Ascending aorta (tissue), 2 donors: ENCODE data around the gene SLC2A4RG. TPM values are rescaled to one million over a fixed set of nuclear protein-coding genes. Genes with fewer than 3 reads are reported as not detected.

Experiments
- DNase-seq, 2 donors: peaks; one replicate each; pipeline ENCODE4 v3.0.0-alpha.2; 2019; ENCODE audit warnings: low spot score in 2 of 2
- H3K27ac ChIP-seq, 2 donors: fragments of 200-600 bp; sonication (generic); one replicate each; pipeline ENCODE4 v1.5.1; 2016 to 2017; ENCODE audit warnings: mild to moderate bottlenecking in 1 of 2
- H3K27me3 ChIP-seq: fragments of 200-600 bp; sonication (generic); one replicate; pipeline ENCODE4 v1.5.1; 2017
- H3K36me3 ChIP-seq, 2 donors: fragments of 200-600 bp; sonication (generic); one replicate each; pipeline ENCODE4 v1.5.1; 2016
- H3K4me1 ChIP-seq, 2 donors: fragments of 200-600 bp; sonication (generic); one replicate each; pipeline ENCODE4 v1.5.1; 2016 to 2017; ENCODE audit warnings: mild to moderate bottlenecking in 1 of 2
- H3K4me3 ChIP-seq, 2 donors: fragments of 200-600 bp; sonication (generic); one replicate each; pipeline ENCODE4 v1.5.1; 2016 to 2017; ENCODE audit warnings: mild to moderate bottlenecking in 1 of 2
- H3K9me3 ChIP-seq, 2 donors: fragments of 200-600 bp; sonication (generic); one replicate each; pipeline ENCODE4 v1.5.1; 2016
- CTCF ChIP-seq, 3 experiments: fragments of 200-600 bp in 2 of 3; fragments of 450-650 bp in 1 of 3; sonication (generic) in 2 of 3; IDR thresholded peaks; one replicate each; pipeline ENCODE4 v1.5.1; 2016 to 2019; ENCODE audit warnings: antibody characterized with exemption in 3 of 3, mild to moderate bottlenecking in 1 of 3, moderate library complexity in 1 of 3
- intact Hi-C: fragments of 100-400 bp; cut with DNase I; formaldehyde crosslinking; loops from one replicate; pipeline ENCODE4 v1.15.1; 2023
- total RNA-seq: library from RNA; depleted of rRNA; stranded (reverse); fragments of >200 nt; gene quantifications from one replicate; pipeline ENCODE4 v1.1.0, GENCODE V29; 2016

Gene SLC2A4RG
- total RNA-seq, 1 donor from 2014 or later, result 114 TPM

GRCh38 chr20:63755933-63756647, 16.5 kb downstream of the SLC2A4RG start:
- Histone ChIP-seq H3K4me1 (no peaks in the 10 kb centered on the region), H3K4me3 (no peak overlapping the region), H3K27ac (no peak overlapping the region), H3K9me3 (no peaks in the 10 kb centered on the region), H3K27me3 (no peaks in the 10 kb centered on the region), H3K36me3 (no peaks in the 10 kb centered on the region)
- no peak for DNase-seq
- TF ChIP-seq CTCF (IDR thresholded peaks at IDR 0.05), result no peak
- intact Hi-C loops, result no loop called here

- no peak for DNase-seq
- intact Hi-C loops, result no loop called here
- TF ChIP-seq CTCF (IDR thresholded peaks at IDR 0.05), result no peak
Observed at GRCh38 chr20:63756648-63756991, 17.0 kb downstream of the SLC2A4RG start.

GRCh38 chr20:63758152-63758551, 18.6 kb downstream of the SLC2A4RG start:
- intact Hi-C loops, result no loop called here
- TF ChIP-seq CTCF (IDR thresholded peaks at IDR 0.05), result no peak
- no peaks in the 10 kb centered on the region for H3K9me3 ChIP-seq

More at GRCh38 chr20:63756648-63756991, 17.0 kb downstream of the SLC2A4RG start:
- Histone ChIP-seq H3K4me1 (no peaks in the 10 kb centered on the region), H3K36me3 (no peaks in the 10 kb centered on the region), H3K27ac (no peak overlapping the region), H3K27me3 (no peaks in the 10 kb centered on the region), H3K4me3 (no peak overlapping the region), H3K9me3 (no peaks in the 10 kb centered on the region)

GRCh38 chr20:63759377-63759901, 19.9 kb downstream of the SLC2A4RG start:
- no peaks in the 10 kb centered on the region for H3K9me3 ChIP-seq
- H3K4me1 ChIP-seq, result no peaks in the 10 kb centered on the region
- no peaks in the 10 kb centered on the region for H3K27me3 ChIP-seq
- no peaks in the 10 kb centered on the region for H3K36me3 ChIP-seq
- H3K27ac ChIP-seq, result no peak overlapping the region
- intact Hi-C loops, result no loop called here
- DNase-seq, result no peak
- H3K4me3 ChIP-seq, result no peak overlapping the region
- no peak for TF ChIP-seq CTCF (IDR thresholded peaks at IDR 0.05)

More at GRCh38 chr20:63758152-63758551, 18.6 kb downstream of the SLC2A4RG start:
- Histone ChIP-seq H3K27me3 (no peaks in the 10 kb centered on the region), H3K4me1 (no peaks in the 10 kb centered on the region), H3K4me3 (no peak overlapping the region), H3K36me3 (no peaks in the 10 kb centered on the region), H3K27ac (no peak overlapping the region)
- DNase-seq, result no peak

GRCh38 chr20:63765082-63765873, 25.7 kb downstream of the SLC2A4RG start:
- intact Hi-C loops, result no loop called here

More at GRCh38 chr20:63765082-63765873, 25.7 kb downstream of the SLC2A4RG start:
- H3K9me3 ChIP-seq, result no peaks in the 10 kb centered on the region
- H3K4me3 ChIP-seq, result no peak overlapping the region
- H3K27ac ChIP-seq, result no peak overlapping the region
- H3K27me3 ChIP-seq, result no peaks in the 10 kb centered on the region
- H3K4me1 ChIP-seq, result no peaks in the 10 kb centered on the region
- TF ChIP-seq CTCF (IDR thresholded peaks at IDR 0.05), result no peak
- H3K36me3 ChIP-seq, result peaks cover 7 to 20% of the 10 kb centered on the region in 2 donors
- DNase-seq, result no peak
